Parathyroid adenoma (tissue), 2 donors: ENCODE data around the gene PKLR.

Source experiments
- H2AFZ ChIP-seq: fragments of 300-600 bp; sonication (generic); one replicate; pipeline ENCODE4 v1.7.0; 2017; ENCODE audit warnings: antibody characterized with exemption, mild to moderate bottlenecking
- H3K27ac ChIP-seq: fragments of 300-600 bp; sonication (generic); one replicate; pipeline ENCODE4 v1.7.0; 2017
- H3K27me3 ChIP-seq: fragments of 300-600 bp; sonication (generic); one replicate; pipeline ENCODE4 v1.7.0; 2017; ENCODE audit warnings: low read length; ENCODE audit not compliant: control insufficient read depth, insufficient read depth
- H3K36me3 ChIP-seq: fragments of 300-600 bp; sonication (generic); one replicate; pipeline ENCODE4 v1.7.0; 2017; ENCODE audit warnings: low read length; ENCODE audit not compliant: control insufficient read depth, insufficient read depth
- H3K4me1 ChIP-seq: fragments of 300-600 bp; sonication (generic); one replicate; pipeline ENCODE4 v1.7.0; 2017; ENCODE audit warnings: control low read depth
- H3K4me2 ChIP-seq: fragments of 300-600 bp; sonication (generic); one replicate; pipeline ENCODE4 v1.7.0; 2017; ENCODE audit warnings: low read length
- H3K4me3 ChIP-seq: fragments of 300-600 bp; sonication (generic); one replicate; pipeline ENCODE4 v1.7.0; 2017; ENCODE audit warnings: low read depth, low read length
- H3K79me2 ChIP-seq: fragments of 300-600 bp; sonication (generic); one replicate; pipeline ENCODE4 v1.7.0; 2017; ENCODE audit warnings: control low read depth
- H3K9ac ChIP-seq: fragments of 300-600 bp; sonication (generic); one replicate; pipeline ENCODE4 v1.7.0; 2017; ENCODE audit warnings: mild to moderate bottlenecking
- H3K9me3 ChIP-seq: fragments of 300-600 bp; sonication (generic); one replicate; pipeline ENCODE4 v1.7.0; 2017; ENCODE audit warnings: low read length; ENCODE audit not compliant: control insufficient read depth
- TF ChIP-seq, protein P1 (sequence below): fragments of 300-600 bp; sonication (generic); IDR thresholded peaks from one replicate; pipeline ENCODE4 v1.7.0; 2017; ENCODE audit warnings: antibody characterized with exemption, mild to moderate bottlenecking
- donor health status: primary hyperparathyroidism.

Gene PKLR

GRCh38 chr1:155325603-155325893 is 24.3 kb upstream of the PKLR start:
- H3K27me3 ChIP-seq, result no peaks in the 10 kb centered on the region
- H3K9ac ChIP-seq, result no peak overlapping the region
- no peak overlapping the region for H3K4me3 ChIP-seq

DNA sequence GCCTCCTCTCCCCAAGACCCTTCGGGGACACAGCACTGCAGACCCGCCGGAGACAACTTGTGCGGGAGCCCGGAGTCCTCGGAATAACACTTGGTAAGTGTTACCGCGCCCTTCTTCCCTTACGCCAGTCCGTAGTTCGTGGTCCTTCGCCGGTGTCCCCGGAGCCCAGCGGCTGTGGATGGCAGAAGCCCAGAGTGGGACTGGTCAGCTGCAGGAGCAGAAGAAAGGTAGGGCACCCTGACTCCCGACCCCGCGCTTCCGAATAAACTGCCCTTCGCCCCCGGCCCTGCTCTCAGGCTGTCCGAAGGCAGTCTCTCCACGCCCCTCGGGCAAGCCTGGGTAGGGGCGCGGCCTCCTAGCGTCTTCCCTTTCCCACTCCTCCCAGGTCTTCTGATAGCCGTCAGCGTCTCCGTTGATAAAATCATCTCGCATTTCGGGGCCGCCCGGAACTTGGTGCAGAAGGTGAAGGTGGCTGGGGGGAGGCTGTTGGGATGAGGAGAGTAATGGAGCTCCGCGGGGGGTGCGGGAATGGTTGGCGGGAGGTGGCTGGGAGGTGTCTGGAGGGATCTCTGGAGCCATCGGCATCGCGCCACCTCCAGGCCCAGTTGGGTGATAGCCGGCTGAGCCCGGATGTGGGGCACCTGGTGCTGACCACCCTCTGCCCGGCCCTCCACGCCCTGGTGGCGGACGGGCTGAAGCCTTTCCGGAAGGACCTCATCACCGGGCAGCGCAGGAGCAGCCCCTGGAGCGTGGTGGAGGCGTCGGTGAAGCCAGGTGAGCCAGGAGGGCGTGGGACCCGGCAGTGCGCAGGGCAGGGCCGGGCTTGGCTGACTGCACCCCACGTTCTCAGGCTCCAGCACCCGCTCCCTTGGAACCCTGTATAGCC is 23.7 kb upstream of the PKLR start:
- Histone ChIP-seq H3K9me3 (no peaks in the 10 kb centered on the region), H3K4me2 (peak overlapping the region; percentile 100), H3K27ac (peak overlapping the region; percentile 95), H3K27me3 (no peaks in the 10 kb centered on the region), H3K9ac (no peak overlapping the region), H3K4me3 (peak overlapping the region; percentile 99), H2AFZ (peak overlapping the region; percentile 82), H3K36me3 (no peaks in the 10 kb centered on the region), H3K79me2 (no peaks in the 10 kb centered on the region), H3K4me1 (no peaks in the 10 kb centered on the region)
- TF ChIP-seq, protein P1, sequence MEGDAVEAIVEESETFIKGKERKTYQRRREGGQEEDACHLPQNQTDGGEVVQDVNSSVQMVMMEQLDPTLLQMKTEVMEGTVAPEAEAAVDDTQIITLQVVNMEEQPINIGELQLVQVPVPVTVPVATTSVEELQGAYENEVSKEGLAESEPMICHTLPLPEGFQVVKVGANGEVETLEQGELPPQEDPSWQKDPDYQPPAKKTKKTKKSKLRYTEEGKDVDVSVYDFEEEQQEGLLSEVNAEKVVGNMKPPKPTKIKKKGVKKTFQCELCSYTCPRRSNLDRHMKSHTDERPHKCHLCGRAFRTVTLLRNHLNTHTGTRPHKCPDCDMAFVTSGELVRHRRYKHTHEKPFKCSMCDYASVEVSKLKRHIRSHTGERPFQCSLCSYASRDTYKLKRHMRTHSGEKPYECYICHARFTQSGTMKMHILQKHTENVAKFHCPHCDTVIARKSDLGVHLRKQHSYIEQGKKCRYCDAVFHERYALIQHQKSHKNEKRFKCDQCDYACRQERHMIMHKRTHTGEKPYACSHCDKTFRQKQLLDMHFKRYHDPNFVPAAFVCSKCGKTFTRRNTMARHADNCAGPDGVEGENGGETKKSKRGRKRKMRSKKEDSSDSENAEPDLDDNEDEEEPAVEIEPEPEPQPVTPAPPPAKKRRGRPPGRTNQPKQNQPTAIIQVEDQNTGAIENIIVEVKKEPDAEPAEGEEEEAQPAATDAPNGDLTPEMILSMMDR, result peak; percentile 21

More at GRCh38 chr1:155325603-155325893, 24.3 kb upstream of the PKLR start:
- TF ChIP-seq, protein P1, result no peak
- H3K27ac ChIP-seq, result peak overlapping the region; percentile 29
- H3K4me2 ChIP-seq, result peak overlapping the region; percentile 100
- no peaks in the 10 kb centered on the region for H3K79me2 ChIP-seq
- H3K36me3 ChIP-seq, result no peaks in the 10 kb centered on the region
- H3K4me1 ChIP-seq, result no peaks in the 10 kb centered on the region
- no peak overlapping the region for H2AFZ ChIP-seq
- H3K9me3 ChIP-seq, result no peaks in the 10 kb centered on the region

DNA sequence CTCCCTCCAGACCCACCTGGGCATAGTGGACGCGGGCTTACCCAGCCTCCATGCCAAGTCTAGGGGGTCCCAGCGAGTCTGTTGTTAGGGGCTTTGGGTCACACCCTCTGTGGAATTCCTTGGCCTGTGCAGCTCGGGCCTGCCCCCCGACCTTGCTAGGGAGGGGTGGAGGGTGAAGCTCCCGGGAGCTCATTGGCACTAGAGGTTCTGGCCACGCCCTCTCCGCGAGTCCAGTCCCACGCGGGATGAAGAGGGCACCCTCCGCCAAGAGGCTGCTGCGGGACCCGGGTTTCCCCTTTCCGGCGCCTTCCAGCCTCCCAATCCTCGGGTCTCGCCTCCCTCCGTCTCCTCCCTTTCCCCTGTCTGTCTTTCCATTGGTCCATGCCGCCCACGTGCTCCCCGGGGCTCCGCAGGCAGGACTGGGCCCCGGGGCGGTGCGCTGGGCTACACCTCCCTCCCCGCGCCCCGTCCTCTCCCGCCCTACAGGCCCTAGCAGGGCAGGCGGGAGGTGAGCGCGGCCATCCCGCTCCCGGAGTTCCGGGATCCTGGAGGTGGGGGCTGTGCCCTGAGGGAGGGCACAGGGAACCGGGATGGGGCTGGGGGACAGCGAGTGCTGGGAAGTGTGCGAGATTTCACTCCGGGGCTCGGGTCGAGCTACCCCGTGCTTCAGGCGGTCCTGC is 22.9 kb upstream of the PKLR start:
- Histone ChIP-seq H3K4me1 (no peaks in the 10 kb centered on the region), H3K79me2 (no peaks in the 10 kb centered on the region), H3K9ac (no peak overlapping the region), H2AFZ (peak overlapping the region; percentile 82), H3K36me3 (no peaks in the 10 kb centered on the region), H3K4me3 (peak overlapping the region; percentile 99), H3K9me3 (no peaks in the 10 kb centered on the region), H3K4me2 (peak overlapping the region; percentile 100), H3K27me3 (no peaks in the 10 kb centered on the region), H3K27ac (peak overlapping the region; percentile 95)
- TF ChIP-seq, protein P1, result no peak

- Histone ChIP-seq H3K4me3 (peak overlapping the region; percentile 99), H3K4me1 (no peaks in the 10 kb centered on the region), H3K27ac (peak overlapping the region; percentile 95), H3K9me3 (no peaks in the 10 kb centered on the region), H3K79me2 (no peaks in the 10 kb centered on the region), H3K9ac (no peak overlapping the region), H3K27me3 (no peaks in the 10 kb centered on the region), H2AFZ (peak overlapping the region; percentile 82), H3K4me2 (peak overlapping the region; percentile 100), H3K36me3 (no peaks in the 10 kb centered on the region)
- TF ChIP-seq, protein P1, result no peak
These were observed 22.4 kb upstream of the PKLR start for GRCh38 chr1:155323729-155324036.
